ENCODE results near the gene PITPNC1.
"Not testable (repeated sequence)": the region's sequence is repeated elsewhere in the genome, so short reads cannot be mapped to it uniquely, and the experiment has no call there.

The PITPNC1 gene

DNA sequence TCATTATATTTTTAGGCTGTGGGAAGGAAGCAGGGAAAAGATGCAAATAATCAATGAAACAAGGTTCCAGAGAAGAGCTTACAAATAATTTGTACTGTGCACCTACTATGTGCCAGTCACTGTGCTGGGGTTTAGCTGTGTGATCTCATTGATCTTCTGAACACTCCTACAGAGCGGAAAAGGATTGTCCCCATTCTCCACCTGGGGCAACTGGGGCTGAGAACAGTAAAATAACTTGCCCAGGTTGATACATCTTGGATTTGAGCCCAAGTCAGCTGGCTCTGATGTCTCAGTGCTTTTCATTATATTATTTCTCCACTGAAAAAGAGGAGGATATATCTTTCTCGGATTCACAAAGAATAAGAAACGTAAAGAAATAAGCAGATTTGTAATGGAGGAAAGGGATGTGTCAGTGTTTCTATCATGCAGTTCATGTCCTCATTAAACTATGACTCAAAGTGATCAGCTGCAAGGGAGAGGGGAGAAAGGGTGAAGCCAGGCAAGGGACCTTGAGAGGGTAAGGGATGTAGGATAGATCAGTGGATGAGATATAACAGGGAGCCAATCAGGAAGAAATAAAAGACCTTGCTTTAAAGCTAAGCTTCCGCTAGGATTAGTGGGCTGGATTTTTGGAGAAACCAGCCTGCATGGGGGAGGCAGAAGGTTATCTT is 197.0 kb downstream of the PITPNC1 start:
- DNase-seq (ENCODE audit: low read depth in 4 of 4, low spot score in 1 of 4) = no peak

DNA sequence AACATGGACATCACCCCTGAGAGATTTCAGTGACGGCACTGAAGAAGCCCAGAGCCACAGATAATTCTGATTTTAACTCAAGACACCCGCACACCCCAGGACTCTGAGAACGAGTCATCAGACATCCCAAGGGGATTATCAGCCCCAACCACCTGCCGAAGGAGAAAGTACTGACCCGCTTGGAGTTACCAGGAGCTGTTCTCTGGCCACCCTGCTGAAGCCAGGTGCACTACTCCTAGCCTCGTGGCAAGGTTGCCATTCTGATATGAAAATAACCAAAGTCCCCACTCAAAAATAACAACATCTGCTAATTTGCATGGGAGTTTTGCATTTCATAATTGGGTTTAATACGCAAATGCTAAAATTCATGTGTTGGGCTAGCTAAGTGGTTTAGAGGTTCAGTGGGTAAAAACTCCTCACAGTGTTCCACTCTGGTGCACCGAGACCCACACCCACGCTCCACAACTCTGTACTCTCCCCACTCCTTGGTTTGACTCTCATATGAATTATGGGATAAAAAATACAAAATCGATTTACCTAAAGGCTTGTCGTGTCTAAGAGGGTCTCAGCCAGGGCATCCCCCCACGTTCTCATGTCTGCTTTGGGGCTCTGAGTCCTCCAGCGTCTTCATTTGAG is 197.7 kb downstream of the PITPNC1 start:
- no peak for DNase-seq (ENCODE audit: low read depth in 4 of 4, low spot score in 1 of 4)

DNA sequence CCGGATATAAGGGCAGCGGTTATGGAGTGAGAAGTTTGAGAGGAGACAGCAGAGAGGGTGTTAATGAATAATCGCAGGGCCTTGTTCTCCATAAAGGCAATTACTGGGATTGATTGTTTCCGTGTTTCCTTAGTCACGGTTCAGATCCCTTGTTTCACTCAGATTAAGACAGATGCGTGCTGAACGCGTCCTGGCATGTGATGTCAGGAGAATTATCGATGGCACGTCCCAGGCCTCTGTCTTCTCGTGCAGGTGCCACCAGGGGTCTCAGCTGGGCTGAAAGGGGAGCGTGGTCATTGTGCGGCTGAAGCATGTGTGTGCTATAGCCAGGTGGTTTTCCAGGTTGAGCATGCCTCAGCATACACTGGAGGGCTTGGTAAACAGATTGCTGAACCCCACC is 198.2 kb downstream of the PITPNC1 start:
- DNase-seq (ENCODE audit: low read depth in 4 of 4, low spot score in 1 of 4) = no peak

GRCh38 chr17:67576471-67577115 is 199.5 kb downstream of the PITPNC1 start:
- DNase-seq (ENCODE audit: low read depth in 4 of 4, low spot score in 1 of 4) = no peak

DNA sequence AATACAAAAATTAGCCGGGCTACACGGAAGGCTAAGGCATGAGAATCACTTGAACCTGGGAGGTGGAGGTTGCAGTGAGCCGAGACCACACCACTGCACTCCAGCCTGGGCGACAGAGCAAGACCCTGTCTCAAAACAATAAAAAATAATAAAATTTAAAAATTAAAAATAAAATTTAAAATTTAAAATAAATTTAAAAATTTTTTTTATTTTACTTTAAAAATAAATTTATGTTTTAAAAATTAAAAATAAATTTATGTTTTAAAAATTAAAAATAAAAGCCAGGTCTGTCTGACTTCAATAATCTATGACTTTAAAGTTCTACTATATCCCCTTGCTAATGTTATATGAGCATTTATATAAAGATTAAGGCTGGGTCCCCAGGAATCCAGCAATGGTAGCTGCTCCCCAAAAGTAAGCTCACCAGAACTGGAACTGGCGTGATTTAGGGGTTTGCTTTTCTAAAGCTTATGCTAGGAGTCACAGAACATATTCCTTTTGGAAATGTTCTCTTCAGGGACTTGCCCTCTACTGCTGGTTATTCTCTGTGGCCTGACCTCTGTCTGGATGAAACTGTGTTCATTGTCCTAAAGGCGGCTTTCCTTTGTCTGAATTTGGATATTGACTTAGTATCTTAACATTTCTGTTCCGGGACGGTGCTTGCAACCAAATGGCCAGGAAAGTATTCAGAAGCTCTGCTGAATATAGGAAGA is 200.5 kb downstream of the PITPNC1 start:
- no peak for DNase-seq (ENCODE audit: low read depth in 4 of 4, low spot score in 1 of 4)

GRCh38 chr17:67578142-67578457 is 201.0 kb downstream of the PITPNC1 start:
- no peak for DNase-seq (ENCODE audit: low read depth in 4 of 4, low spot score in 1 of 4)

- DNase-seq (ENCODE audit: low read depth in 4 of 4, low spot score in 1 of 4) = not testable (repeated sequence)
These were observed 201.8 kb downstream of the PITPNC1 start for GRCh38 chr17:67578679-67579405.

GRCh38 chr17:67582673-67583081 is 205.6 kb downstream of the PITPNC1 start:
- DNase-seq (ENCODE audit: low read depth in 4 of 4, low spot score in 1 of 4) = no peak

DNA sequence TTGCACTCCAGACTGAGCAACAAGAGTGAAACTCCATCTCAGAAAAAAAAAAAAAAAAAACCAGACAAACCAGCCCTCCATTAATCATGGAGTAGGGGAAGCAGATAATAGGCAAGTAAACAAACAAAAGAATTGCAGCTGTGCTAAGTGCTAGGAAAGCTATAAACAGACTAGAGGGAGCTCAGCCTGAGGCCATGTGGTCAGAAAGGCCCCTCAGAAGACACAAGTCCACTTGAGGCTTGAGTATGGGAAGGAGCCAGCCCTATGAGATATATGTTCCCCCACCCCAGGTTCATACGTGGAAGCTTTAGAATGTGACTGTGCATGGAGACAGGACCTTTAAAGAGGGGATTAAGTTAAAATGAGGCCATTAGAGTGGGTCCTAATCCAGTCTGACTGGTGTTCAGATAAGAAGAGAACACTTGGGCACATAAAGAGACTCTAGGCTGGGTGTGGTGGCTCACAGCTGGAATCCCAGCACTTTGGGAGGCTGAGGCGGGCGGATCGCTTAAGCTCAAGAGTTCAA is 208.1 kb downstream of the PITPNC1 start:
- DNase-seq (ENCODE audit: low read depth in 4 of 4, low spot score in 1 of 4) = no peak

GRCh38 chr17:67588326-67588725 is 211.2 kb downstream of the PITPNC1 start:
- no peak for DNase-seq (ENCODE audit: low read depth in 4 of 4, low spot score in 1 of 4)

DNA sequence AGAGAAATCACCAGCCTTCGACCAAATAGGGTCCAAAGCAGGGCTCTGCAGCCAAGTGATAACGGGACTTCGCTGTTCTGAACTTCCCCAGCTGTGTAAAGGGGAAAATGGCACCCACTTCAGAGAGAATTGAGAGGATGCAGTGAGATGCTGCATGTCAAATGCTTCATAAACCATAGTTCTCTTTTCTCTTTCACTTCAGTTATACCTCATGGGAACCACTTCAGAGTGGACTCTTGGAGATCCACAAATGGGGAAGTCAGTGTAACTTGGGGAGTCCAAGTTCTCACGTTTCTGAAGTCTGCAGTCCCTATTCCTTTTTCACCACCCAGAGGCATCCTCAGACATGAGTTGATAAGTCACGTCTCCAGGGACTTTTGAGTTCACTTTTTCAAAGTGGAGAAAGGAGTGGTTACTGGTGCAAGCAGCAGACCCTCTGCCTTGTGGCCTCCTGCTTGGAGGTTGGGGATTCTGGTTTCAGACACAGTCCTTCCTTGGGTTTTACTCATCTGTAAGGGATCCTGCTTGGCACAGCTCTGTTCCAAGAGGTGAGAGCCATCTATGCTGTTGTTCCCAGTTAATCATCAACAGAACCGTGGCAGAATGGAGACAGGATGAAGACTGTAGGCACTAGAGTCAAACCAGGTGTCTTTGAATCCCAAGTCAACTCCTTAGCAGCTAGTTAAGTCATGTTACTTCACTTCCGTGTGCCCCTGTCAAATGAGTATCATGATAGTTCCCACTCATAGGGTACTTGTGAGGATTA is 217.2 kb downstream of the PITPNC1 start:
- DNase-seq (ENCODE audit: low read depth in 4 of 4, low spot score in 1 of 4) = no peak

GRCh38 chr17:67600408-67600807 is 223.3 kb downstream of the PITPNC1 start:
- no peak for DNase-seq (ENCODE audit: low read depth in 4 of 4, low spot score in 1 of 4)

- no peak for DNase-seq (ENCODE audit: low read depth in 4 of 4, low spot score in 1 of 4)
These were observed 224.8 kb downstream of the PITPNC1 start for GRCh38 chr17:67601897-67602296.

GRCh38 chr17:67602444-67602843 is 225.4 kb downstream of the PITPNC1 start:
- no peak for DNase-seq (ENCODE audit: low read depth in 4 of 4, low spot score in 1 of 4)

- DNase-seq (ENCODE audit: low read depth in 4 of 4, low spot score in 1 of 4) = peak in 2 of 4 experiments; percentile 12 to 20
These were observed 225.9 kb downstream of the PITPNC1 start for GRCh38 chr17:67602974-67603373.

DNA sequence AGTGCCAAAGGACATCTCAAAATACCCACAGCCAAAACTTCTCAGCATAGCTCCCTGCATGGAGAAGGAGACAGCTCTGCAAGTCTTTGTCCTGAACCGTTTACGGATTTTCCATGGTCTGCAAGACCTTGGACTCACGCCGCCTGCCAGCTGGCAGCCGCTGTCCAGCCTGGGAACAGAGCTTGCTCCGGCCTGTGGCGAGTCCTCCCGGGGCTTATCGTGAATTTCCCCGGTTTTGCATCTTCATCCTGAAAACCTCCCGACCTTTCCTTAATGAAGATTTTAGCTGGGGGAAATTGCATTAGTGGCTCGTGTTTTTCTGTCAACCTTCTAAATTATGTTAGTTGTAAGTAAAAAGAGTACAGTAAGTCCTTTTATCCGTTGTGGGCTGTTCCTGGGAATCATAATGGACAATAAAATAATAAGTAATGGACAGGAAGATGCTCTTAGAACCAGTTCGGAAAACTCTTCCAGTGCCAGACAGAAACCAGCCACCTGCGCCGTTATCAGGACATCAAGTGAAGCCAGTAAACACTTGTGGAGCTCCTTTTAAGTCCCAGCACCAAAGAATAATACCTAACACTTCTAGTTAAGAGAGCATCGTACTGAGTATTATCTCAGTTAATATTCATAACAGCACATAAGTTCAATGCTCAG is 228.3 kb downstream of the PITPNC1 start:
- DNase-seq (ENCODE audit: low read depth in 4 of 4, low spot score in 1 of 4) = no peak

DNA sequence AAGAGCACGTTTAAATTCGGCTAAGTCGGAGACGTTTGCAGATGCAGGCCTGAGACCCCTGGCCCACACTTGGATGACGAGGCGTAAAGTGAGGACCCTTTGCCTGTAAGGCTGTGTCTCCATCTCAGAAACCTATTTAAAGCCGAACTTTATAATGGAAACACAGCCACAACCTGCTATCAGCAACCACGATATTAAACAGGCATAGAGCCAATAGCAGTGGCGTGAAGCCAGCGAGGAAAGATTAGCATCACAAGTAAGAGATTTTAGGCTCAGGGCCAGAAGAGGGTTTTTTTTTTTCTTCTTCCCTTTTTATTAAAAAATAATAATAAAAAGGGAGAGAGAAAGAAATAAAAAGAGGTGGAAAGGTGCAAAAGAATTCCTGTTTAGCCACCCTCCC is 229.4 kb downstream of the PITPNC1 start:
- DNase-seq (ENCODE audit: low read depth in 4 of 4, low spot score in 1 of 4) = no peak

- no peak for DNase-seq (ENCODE audit: low read depth in 4 of 4, low spot score in 1 of 4)
These were observed 230.0 kb downstream of the PITPNC1 start for GRCh38 chr17:67606896-67607604.

GRCh38 chr17:67610061-67610460 is 233.0 kb downstream of the PITPNC1 start:
- no peak for DNase-seq (ENCODE audit: low read depth in 4 of 4, low spot score in 1 of 4)
